ENCODE measurements around the gene ZFP90.

The ZFP90 gene

DNA sequence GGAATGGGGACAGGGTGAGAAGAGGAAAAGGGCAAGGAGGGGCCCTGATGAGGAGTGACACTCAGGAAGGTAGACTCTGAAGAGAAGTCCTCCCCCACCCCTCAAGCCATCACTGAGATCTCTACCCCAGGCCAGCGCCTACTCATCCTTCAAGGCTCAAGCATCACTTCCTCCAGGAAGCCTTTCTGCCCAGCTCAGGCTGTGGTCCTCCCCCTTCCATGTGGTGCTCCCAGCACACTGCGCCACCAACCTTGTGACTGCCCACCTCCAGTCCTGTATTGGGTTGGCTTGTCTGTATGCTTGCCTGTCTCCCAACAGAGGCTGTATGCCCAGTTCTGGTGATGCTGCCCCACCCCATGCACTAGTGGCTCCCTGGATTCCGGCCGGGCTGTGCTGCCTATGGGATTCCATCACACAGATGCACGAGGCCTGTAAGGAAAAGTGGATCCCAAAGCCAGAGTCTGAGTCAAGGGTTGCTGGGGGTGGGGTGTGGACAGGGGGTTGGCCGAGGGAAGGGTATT is 19.8 kb upstream of the ZFP90 start:
- Histone ChIP-seq H3K9ac (ENCODE audit: low read length) (no peak overlapping the region), H3K4me2 (ENCODE audit: low read length) (no peak overlapping the region), H3K9me3 (ENCODE audit: insufficient read depth, low read length) (no peaks in the 10 kb centered on the region), H3K79me2 (ENCODE audit: low read length) (no peaks in the 10 kb centered on the region), H2AFZ (ENCODE audit: low read depth, low read length) (no peak overlapping the region), H3K36me3 (replicated peaks; ENCODE audit: low read depth, low read length) (no peaks in the 10 kb centered on the region), H3K27ac (ENCODE audit: low read length) (no peak overlapping the region), H3K27me3 (ENCODE audit: low read depth, low read length) (no peaks in the 10 kb centered on the region), H3K4me1 (ENCODE audit: low read length) (peaks cover 19% of the 10 kb centered on the region), H4K20me1 (ENCODE audit: insufficient read depth, low read length) (no peaks in the 10 kb centered on the region), H3K4me3 (ENCODE audit: low read length) (no peak overlapping the region)
- TF ChIP-seq EZH2phosphoT487 (IDR thresholded peaks at IDR 0.05; ENCODE audit: low read depth): no peak
- TF ChIP-seq, protein P1, sequence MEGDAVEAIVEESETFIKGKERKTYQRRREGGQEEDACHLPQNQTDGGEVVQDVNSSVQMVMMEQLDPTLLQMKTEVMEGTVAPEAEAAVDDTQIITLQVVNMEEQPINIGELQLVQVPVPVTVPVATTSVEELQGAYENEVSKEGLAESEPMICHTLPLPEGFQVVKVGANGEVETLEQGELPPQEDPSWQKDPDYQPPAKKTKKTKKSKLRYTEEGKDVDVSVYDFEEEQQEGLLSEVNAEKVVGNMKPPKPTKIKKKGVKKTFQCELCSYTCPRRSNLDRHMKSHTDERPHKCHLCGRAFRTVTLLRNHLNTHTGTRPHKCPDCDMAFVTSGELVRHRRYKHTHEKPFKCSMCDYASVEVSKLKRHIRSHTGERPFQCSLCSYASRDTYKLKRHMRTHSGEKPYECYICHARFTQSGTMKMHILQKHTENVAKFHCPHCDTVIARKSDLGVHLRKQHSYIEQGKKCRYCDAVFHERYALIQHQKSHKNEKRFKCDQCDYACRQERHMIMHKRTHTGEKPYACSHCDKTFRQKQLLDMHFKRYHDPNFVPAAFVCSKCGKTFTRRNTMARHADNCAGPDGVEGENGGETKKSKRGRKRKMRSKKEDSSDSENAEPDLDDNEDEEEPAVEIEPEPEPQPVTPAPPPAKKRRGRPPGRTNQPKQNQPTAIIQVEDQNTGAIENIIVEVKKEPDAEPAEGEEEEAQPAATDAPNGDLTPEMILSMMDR (IDR thresholded peaks at IDR 0.05; ENCODE audit: low read depth, low read length): no peak

DNA sequence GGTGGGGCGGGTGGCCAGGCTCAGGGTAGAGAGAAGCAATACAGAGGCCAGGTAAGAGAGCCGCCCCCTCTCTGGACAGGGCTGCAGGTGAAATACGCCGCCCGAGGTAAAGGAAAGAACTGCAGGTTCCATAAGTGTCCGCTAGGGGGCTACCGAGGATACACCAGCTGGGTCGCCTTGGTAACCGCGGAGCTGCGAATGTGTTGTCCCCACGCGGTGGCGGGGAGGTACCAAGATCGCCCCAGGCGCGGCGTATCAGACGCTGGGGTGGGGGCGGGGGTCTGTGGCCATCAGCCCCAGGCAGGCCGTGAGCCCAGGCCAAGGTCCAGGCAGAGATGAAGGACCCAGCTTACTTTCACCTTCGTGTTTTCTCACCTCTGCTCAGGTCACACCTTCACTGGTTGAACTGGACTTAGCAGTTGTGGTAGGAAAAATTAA is 18.4 kb upstream of the ZFP90 start:
- Histone ChIP-seq H3K4me3 (ENCODE audit: low read length) (peak overlapping the region; percentile 72), H3K79me2 (ENCODE audit: low read length) (no peaks in the 10 kb centered on the region), H3K4me2 (ENCODE audit: low read length) (peak overlapping the region; percentile 85), H2AFZ (ENCODE audit: low read depth, low read length) (0 out of 2 replicates have a peak overlapping the region, but pooled peaks have one; percentile 75), H3K27ac (ENCODE audit: low read length) (no peak overlapping the region), H3K9ac (ENCODE audit: low read length) (peak overlapping the region; percentile 33), H4K20me1 (ENCODE audit: insufficient read depth, low read length) (no peaks in the 10 kb centered on the region), H3K36me3 (replicated peaks; ENCODE audit: low read depth, low read length) (no peaks in the 10 kb centered on the region), H3K9me3 (ENCODE audit: insufficient read depth, low read length) (no peaks in the 10 kb centered on the region), H3K4me1 (ENCODE audit: low read length) (peaks cover 19% of the 10 kb centered on the region), H3K27me3 (ENCODE audit: low read depth, low read length) (no peaks in the 10 kb centered on the region)
- no peak for TF ChIP-seq EZH2phosphoT487 (IDR thresholded peaks at IDR 0.05; ENCODE audit: low read depth)
- TF ChIP-seq, protein P1 (IDR thresholded peaks at IDR 0.05; ENCODE audit: low read depth, low read length): peak; percentile 98

DNA sequence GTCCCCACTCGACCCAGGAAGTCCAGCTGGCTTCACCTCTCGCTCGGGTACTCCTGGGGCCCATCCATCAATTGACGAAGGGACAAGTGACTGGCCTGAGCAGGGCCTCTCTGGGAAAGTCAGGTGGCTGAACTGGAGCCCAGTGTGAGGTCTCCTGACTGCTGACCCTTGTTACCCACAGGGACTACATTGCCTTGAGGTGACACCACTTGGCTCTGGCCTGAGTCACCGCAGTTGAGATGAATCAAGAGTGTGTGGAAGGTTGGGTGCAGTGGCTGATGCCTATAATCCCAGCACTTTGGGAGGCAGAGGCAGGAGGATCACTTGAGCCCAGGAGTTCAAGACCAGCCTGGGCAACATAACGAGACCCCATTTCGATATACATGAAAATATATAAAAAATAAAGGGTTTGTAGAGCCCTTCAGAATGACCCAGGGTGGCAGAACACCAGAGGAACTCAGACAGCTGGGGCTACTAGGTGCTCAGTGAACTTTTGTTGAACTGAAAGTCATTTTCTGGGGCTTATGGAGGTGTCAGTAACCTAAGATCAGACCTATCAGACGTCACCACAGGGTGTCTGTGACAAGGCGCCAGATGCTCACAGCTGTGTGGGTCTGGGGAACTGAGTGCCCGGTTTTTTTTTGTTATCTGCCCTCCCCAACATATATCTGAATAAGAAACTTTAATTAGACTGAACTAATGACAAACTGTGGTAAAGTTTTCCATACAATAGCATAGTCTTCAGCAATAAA is 14.8 kb upstream of the ZFP90 start:
- Histone ChIP-seq H3K9me3 (ENCODE audit: insufficient read depth, low read length) (no peaks in the 10 kb centered on the region), H3K27ac (ENCODE audit: low read length) (no peak overlapping the region), H3K36me3 (replicated peaks; ENCODE audit: low read depth, low read length) (no peaks in the 10 kb centered on the region), H3K4me1 (ENCODE audit: low read length) (peaks cover 16% of the 10 kb centered on the region), H3K4me3 (ENCODE audit: low read length) (no peak overlapping the region), H2AFZ (ENCODE audit: low read depth, low read length) (no peak overlapping the region), H3K9ac (ENCODE audit: low read length) (no peak overlapping the region), H3K27me3 (ENCODE audit: low read depth, low read length) (no peaks in the 10 kb centered on the region), H3K4me2 (ENCODE audit: low read length) (no peak overlapping the region), H3K79me2 (ENCODE audit: low read length) (no peaks in the 10 kb centered on the region), H4K20me1 (ENCODE audit: insufficient read depth, low read length) (no peaks in the 10 kb centered on the region)
- no peak for TF ChIP-seq EZH2phosphoT487 (IDR thresholded peaks at IDR 0.05; ENCODE audit: low read depth)
- TF ChIP-seq, protein P1 (IDR thresholded peaks at IDR 0.05; ENCODE audit: low read depth, low read length): no peak

DNA sequence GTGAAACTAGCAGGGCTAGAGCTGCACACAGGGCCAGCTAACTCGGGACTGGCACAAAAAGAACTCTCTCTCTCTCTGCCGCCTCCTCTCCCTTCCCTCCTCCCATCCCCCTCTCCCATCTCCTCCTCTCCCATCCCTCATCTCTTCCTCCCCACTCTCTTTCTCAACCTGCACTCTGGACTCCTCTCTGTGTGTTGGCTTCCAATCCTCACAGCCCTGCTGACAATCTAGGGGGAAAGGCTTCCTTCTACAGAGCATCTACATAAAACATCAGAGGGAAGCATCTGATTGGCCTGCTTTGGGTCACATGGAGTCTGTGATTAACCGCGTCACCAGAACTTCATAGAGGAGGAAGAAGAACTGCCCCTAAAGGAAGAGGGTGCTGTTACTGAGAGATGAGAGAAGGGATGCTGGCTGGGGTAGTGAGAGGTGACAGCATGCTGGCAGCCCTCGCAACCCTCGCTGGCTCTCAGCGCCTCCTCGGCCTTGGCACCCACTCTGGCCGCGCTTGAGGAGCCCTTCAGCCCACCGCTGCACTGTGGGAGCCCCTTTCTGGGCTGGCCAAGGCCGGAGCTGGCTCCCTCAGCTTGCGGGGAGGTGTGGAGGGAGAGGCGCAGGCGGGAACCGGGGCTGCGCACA is 12.8 kb upstream of the ZFP90 start:
- no peak for TF ChIP-seq EZH2phosphoT487 (IDR thresholded peaks at IDR 0.05; ENCODE audit: low read depth)
- TF ChIP-seq, protein P1 (IDR thresholded peaks at IDR 0.05; ENCODE audit: low read depth, low read length): no peak
- Histone ChIP-seq H4K20me1 (ENCODE audit: insufficient read depth, low read length) (no peaks in the 10 kb centered on the region), H3K4me3 (ENCODE audit: low read length) (no peak overlapping the region), H2AFZ (ENCODE audit: low read depth, low read length) (no peak overlapping the region), H3K27me3 (ENCODE audit: low read depth, low read length) (no peaks in the 10 kb centered on the region), H3K79me2 (ENCODE audit: low read length) (no peaks in the 10 kb centered on the region), H3K36me3 (replicated peaks; ENCODE audit: low read depth, low read length) (no peaks in the 10 kb centered on the region), H3K9ac (ENCODE audit: low read length) (no peak overlapping the region), H3K27ac (ENCODE audit: low read length) (no peak overlapping the region), H3K4me1 (ENCODE audit: low read length) (peaks cover 19% of the 10 kb centered on the region), H3K4me2 (ENCODE audit: low read length) (no peak overlapping the region), H3K9me3 (ENCODE audit: insufficient read depth, low read length) (no peaks in the 10 kb centered on the region)
